Limb (tissue), 2 donors: ENCODE data around the gene BTAF1.
"Not testable (repeated sequence)": the region's sequence is repeated elsewhere in the genome, so short reads cannot be mapped to it uniquely, and the experiment has no call there.

Experiments
- DNase-seq, 2 donors: peaks; one replicate each; pipeline ENCODE4 v3.0.0-alpha.2; 2016; ENCODE audit errors: extremely low spot score in 2 of 2

Gene BTAF1

DNA sequence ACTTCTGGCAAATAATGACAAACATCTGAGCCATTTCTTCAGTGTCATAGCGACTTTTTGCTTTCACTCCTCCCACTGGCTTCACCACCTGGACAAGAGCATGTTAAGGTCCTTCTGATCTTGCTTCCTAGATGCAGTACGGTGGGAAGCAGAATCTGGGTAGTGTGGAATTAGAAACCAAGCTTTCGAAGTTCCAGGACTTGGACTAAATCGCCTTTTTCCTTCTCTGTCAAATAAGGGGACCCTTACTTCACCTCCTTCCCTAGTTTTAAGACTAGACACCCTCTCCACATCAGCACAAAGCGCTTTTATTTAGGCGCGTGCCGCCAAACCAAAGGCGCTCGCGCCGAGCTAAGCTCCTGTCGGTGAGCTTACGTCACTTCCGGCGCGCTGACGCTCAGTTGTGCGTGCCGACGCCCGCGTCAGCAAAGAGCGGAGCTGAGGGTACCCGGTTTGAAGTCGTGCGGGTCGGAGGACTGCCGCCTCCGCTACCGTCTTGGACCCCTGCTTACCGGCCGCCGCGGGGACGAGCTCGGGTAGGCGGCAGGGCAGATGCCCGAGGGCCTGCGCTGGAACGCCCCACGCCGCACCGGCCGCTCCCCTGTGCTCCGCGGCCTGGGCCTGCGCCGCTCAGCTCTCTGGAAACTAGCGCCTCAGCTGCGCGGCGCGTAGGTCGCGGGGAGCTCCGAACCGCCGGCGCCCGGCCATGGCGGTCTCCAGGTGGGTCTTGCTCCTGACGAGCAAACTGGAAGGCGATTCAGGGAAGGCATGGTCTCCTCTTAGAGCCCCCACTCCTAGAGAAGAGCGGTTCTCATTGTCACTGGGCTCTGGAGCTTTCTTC lies at the start of gene BTAF1:
TSS of gene BTAF1 (plus strand) at position 400 of the 841 bp plus-strand sequence. CDS start at position 707, 307 bp downstream.
- DNase-seq = peak; percentile 92 to 94

DNA sequence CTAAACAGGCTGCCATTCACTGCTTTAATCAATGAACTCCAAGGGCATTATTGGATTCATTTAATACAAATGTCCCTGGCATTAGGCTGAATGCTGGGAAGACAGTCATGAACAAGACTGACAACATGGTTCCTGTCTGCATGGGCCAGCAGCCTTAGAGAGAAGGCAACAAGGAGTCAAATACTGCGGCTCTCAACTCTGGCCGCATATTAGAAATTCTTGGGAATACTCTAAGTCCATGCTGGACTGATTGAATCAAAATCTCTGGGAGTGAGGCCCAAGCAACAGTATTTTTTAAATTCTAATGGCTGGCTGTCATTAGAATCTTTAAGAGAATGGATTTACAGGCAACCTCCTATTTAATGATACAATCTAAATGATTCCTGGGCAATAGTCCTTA lies 48.4 kb upstream of the BTAF1 start:
- DNase-seq = no peak

DNA sequence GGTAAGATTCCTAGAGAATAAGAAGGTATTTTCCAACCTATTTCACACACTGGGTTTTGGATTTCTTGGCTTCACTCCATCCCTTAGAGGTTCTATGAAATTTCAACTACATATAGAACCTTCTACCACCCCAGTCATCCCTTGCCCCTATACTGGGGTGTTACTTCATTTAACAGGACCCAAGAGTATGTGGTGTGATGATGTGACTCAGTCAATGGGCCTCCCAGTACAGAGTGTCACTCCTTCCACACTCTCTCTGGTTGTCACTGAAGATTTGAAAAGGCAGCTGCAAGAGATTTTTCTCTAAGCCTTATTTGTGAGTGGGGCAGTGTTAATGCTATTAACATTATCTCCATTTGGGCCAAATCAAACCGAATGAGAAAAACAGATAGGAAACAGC lies 47.8 kb upstream of the BTAF1 start:
- DNase-seq = no peak

DNA sequence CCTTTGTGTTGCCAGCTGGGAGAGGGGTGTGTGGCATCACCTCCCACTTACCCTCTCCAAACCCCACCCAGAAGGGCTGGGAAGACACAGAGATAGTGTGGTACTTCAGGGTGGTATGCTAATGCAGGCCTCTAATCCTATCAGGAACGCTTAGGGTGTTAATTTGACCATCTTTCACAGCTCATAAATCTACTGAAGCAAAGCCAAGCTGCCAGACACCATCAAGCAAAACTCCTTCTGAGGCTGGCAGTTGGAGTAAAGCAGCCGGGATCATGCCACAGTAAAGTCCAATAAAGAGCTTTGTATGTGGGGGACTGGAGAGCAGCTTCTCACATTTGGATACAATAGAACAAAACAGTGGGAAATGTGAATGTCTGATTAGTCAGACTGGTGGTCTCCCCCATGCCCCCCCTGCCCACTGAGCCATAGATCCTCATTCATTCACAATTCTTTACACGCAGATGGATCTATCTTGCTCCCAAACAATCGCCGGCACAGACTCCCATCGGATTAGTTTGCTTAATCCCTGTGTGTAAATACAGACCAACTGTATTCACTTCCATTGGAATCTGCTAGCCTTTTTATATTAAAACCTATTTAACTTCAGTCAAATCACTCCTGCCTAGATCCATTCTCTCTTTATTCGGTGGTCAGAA lies 43.9 kb upstream of the BTAF1 start:
- DNase-seq = peak; percentile 6 to 43

DNA sequence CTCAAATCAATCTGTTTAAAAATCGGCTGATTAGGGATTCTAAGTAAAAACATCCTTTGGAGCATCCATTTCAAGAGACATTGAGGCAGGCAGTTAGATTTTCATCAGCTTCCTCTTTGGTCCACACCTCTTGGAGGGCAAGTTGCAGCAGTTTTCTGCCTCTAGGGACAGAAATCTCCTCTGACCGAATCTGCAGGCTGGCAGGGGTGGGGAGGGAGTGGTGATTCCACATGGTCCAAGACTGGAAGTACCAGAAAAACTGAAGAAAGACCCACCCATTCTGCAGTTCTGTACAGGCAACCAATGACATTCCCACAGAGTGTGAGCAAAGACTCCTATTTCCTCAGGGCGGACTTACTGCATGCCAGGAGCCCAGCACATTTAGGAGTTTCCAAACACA lies 43.3 kb upstream of the BTAF1 start:
- peak; percentile 2 to 39 for DNase-seq

DNA sequence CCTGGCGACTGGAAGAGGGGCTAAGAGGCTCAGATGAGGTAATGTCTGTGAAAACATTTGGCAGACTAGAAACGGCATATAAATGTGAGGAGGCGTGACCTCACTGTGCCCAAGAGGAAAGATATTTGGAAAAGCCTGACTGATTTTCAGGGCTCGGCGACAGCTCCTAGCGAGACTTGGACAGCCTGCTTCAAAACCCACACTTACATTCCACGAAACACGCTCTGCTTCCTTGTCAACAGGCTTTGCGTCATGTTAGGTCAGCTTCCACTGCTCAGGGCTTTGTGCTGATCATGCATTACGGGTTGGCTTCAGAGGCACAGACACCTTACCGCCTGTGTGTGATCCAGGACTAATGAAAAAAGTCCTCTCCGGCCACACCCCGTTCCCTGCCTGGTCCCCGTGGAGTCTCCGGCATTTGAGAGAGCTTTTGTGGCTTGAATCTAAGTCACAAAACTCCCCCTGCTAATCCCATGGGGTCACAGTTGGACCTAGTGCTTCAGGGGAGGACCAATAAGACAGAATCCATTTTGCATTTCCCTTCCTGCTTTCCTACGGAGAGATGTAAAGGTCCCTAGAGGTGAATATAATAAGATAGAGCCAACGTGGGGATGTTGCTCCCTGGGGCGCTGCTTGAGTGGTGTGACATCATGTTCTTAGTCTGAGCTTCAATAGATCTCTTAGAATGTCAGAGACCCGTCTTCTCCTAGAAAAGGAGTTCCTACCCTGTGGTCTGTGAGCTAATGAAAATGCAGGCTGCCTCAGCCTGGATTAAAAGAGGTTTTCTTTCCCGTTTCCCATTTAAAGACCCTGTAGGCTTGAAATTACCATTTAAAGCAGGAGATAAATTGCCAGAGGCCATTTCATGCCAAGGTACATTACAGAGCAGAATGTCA lies 39.8 kb upstream of the BTAF1 start:
- peak; percentile 60 to 72 for DNase-seq

DNA sequence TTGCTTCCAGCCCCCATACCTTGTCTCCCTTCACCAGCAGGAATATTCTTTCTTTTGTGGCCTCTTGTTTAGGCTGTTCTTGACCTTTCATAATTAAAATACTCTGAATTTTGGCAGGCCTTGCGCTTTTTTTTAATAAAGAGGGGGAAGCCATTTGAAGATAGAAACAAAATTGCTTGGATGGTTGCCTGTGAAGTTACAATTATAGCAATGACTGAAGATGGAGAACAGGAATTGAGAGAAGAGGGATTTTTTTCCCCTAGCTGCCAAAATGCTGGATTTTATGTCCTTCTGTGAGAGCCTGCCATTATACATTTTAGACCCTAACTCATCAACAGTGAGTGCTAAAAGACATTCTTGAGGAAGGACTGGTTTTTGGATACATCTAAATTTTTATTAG lies 39.0 kb upstream of the BTAF1 start:
- DNase-seq = peak in 1 of 2 donors; percentile 3

DNA sequence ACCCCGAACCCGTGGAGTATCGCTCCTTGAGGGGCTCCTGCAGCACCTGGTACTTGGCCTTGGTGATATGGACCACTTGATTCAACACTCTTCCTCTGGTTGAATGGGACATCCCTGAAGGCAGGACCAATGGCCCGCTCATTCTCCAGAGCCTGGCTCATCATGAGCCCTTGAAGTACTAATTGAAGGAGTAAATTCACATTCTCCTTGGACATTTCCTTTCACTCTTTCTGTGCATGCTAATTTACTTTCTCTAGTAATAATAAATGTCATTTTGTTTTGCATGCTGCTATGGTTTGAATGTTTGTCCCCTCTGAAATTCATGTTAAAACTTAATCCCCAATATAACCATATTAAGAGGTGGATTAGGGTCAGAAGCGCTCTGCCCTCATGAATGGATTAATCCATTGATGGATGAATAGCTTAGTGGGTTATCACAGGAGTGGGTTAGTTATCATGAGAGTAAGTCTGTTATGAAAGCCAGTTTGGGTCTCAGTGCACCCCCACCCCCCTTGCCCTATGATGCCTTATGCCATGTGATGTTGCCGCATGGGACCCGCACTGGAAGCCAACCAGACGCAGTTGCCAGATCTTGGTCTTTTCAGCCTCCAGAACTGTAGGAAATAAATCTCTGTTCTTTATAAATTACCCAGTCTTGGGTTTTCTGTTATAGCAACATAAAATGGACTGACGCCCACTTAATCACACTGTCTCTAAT lies 38.0 kb upstream of the BTAF1 start:
- no peak for DNase-seq

DNA sequence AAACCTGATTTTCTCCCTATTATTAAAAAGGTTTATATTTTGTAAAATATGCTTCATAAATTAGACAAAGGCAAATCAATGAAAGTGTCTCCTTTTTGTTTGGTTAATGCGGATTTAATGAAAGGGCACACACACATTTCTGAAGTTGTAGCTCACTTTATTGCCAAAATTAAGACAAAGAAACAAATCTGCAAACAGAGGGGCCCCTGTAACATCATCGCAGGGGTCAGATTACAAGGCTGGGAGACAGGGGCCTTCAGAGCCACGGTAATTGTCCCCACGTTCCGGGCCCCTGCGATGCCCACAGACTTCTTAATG lies 36.7 kb upstream of the BTAF1 start:
- no peak for DNase-seq

DNA sequence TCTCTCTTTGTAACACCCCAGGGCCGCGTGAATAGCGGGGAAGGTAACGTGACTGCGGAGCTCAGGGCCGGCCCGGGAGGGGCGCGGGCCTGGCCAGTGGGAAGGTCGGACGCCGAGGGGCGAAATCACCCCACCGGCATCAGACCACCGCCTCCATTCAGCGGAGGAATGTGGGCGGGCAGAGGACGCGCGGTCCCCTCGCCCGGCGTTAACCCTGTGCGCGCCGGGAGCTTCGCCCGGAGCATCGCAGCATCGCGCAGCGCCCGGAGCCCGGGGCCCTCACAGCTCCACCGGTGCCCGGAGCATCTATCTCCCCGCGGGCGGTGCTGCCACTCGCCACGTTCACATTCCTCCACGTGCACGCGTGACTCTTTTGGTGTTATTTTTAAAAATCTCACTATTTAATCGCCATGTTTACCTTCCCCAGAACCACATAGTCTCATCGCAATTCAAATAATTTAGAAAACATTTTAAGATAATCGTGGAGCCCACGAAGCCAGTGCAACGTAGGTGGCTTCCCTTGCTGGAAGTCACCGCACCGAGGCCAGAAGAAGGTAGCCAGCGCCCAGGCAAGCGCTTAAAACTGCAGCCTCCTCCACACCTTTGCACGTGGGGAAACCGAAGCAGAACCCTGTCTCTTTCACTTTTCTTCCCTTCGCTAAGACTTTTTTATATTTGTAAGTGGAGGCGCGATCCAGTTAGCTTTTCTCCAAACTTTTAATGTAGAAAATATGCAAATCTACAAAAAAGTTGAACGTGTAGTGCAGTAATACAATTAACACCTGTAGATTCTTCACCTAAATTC lies 36.1 kb upstream of the BTAF1 start:
- DNase-seq = peak; percentile 42 to 85

DNA sequence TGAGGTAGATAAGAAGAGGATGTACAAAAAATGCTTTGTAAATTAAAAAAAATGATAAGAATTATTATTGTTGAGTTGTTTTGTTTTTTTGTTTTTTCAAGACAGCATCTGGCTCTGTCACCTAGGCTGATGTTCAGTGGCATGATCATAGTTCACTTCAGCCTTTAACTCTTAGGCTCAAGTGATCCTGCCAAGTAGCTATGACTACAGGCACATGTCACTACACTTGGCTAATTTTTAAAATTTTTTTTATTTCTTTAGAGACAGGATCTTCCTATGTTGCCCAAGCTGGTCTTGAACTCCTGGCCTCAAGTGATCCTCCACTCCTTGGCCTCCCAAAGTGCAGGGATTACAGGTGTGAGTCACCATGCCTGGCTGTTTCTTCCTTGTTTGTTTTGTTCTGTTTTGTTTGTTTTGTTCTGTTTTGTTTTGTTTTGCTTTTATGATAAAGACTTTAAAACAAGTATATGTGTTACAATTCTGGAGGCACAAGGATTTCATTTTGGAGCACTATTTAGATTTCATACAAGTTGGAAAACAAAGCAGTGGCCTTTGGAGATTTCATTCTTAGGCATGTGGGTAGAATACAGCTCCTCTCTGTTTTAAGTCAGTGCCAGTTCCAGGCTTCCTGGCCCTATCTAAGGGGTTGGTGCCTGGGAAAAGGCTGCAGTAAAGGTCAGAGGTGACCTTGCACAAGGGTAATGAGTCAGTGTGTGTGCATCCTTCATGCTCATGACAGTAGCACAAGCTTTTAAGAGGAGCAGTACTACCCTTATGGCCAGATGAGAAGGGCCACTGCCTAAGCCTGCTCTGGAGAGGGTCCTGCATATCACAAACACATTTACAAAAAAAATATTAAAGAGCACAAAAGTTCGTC lies 32.2 kb upstream of the BTAF1 start:
- DNase-seq = no peak

DNA sequence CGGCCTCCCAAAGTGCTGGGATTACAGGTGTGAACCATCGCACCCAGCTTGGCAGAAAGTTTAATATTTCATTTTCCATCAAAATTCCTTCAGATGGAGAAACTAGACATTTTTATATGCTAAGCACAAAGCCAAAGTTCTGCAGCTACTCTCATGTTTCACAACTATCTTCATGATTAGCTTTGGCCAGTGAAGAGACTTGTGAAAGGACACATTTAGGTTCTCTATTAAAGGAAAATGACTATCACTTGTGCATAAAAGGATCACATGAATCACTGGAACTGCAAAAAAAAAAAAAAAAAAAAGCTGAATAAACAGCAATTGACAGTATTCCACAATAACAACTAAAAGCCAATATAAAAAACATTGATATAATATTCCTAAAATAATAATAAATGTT lies 30.5 kb upstream of the BTAF1 start:
- no peak for DNase-seq

DNA sequence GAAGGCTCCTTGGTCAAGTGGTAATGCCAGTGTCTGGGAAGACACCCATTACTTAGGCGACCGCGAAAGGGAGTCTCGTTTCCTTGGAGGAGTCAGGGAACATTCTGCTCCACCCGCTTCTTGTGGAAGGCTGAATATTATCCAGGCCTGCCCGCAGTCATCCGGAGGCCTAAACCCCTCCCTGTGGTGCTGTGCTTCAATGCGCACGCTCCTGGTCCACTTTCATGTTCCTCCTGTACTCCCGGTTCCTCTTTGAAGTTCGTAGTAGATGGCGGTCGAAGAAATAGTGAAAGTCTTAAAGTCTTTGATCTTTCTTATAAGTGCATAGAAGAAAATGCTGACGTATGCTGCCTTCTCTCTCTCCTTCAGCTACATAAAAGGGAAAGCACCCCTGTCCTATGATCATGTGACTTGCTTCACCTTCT lies 29.3 kb upstream of the BTAF1 start:
- not testable (repeated sequence) for DNase-seq

DNA sequence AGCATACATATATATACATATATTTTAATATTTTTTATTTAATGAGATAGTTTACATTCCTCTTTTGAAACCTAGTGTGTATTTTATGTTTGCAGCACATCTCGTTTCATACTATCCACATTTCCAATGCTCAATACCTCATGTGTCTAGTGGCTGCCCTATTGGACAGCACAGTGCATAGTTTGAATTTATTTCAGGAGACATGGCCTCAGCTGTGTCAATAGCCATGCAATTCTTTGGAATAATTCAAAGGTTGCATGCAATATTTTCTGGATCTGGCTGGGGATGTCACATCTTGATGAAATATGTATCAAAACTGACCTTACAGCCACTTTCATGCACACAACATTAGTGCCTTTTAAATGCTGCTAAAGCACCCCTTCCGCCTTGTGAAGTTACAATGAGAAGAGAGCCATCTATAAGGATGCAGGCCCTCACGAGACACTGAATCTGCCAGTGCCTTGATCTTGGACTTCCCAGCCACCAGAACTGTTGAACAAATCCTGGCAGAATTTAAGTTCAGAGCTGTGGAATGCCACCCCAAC lies 27.3 kb upstream of the BTAF1 start:
- no peak for DNase-seq

DNA sequence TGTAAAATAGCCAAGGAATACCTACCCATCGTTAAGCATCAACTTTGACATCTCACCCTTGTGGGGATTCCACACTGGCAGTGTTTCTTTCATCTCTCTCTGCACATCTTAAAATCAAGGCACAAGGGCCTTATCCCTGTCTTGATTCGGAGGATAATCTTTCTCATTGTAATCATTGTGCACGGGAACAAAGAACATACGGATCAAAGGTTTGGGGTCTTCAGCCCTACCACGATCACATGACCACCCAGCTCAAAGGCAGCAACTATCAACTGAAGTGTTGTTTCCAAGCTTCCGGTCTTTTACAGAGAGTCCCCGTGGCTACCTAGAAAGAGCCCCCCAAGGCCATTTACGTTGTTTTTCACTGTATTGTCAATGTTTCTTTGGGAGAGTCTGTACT lies 26.1 kb upstream of the BTAF1 start:
- DNase-seq = no peak

DNA sequence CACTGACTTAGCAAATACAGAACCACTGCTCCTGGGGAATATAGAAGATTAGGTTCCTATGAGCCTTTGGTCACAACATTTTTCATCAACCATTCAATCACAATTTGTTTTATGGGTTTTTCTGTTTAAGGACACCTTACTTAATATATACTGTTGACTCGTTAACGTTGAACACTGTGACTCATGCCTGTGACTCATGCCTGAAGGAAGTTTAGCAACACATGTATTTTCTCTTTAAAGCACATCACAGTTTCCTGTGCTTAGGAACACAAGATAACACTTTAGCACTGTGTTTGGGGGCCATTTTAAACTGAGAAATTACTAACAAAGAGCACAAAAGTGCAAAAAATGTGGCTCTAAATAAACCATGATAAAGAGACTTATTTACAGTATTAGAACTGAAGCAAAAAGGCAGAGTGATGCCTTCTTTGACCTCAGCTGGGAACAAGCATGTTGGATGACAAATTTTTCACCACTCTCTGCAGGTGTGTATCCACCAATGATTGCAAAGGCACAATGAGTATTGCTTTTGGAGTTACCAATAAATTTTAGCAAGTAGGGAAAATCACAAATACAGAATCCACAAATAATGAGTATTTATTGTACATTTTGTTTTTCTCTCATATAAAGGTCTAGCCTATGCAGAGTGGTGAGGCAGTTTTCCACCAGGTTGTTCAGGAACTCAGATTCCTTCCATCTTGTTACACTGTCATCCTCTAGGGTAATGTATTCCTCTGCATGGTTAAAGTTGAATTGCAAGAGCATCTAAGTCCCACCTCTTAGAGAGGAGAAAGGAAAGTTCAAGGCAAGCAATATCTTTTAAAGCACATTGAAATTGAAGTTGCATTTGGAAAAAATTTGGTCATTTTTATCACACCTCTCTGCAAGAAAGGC lies 21.5 kb upstream of the BTAF1 start:
- no peak for DNase-seq

DNA sequence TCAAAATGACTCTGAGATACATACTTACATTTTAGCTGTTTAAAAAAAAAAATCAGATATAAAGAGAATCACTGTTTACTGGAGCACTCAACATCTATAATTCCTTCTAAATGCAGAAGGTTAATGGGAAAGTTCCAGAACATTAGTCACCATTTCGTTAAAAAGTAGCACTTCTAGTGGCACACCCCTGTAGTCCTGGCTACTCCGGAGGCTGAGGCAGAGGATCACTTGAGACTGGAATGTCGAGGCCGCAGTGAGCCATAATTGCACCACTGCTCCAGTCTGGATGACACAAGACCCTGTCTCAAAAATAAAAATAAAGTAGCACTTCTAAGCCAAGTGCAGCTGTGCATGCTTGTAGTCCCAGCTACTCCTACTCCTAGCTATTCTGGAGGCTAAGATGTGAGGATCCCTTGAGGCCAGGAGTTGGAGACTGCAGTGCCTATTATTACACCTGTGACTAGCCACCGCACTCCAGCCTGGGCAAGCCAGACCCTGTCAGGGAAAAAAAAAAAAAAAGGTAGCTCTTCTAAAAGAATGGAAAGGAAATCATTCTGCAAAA lies 16.5 kb upstream of the BTAF1 start:
- DNase-seq = no peak

DNA sequence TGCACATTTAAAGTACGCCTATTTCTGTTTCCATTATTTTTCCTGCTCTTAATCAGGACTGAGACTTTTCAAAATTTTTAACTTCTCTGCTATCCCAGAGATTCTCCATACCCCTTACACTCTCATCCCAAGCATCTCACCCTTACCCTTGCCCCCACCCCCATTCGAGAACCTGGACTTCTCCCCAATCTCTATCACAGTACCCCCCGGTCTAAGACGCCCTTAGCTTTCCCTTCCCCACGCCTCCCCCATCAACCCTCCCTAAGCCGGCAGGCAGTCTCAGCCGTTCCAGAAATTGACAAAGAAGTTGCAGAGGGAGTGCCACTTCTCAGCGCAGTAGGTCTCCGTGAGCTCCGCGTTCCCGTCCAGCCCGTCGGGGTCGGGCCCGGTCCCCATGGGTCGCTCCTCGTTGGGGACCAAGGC lies 15.6 kb upstream of the BTAF1 start:
- no peak for DNase-seq
